Transverse colon (tissue), 4 donors: ENCODE measurements around the gene GBE1. TPM values are rescaled to one million over a fixed set of nuclear protein-coding genes. Genes with fewer than 3 reads are reported as not detected.

Source experiments
- DNase-seq: peaks from one replicate; pipeline ENCODE4 v3.0.0-alpha.2; 2019
- H3K27ac ChIP-seq, 4 donors: fragments of 200-600 bp; sonication (generic); 2 replicates each; pipeline ENCODE4 v1.5.1; 2016 to 2018; ENCODE audit warnings: inconsistent platforms in 4 of 4
- H3K27me3 ChIP-seq: fragments of 200-600 bp; sonication (generic); 2 replicates; pipeline ENCODE4 v1.5.1; 2017; ENCODE audit warnings: inconsistent platforms
- H3K36me3 ChIP-seq, 4 donors: fragments of 200-600 bp; sonication (generic); 2 replicates each; pipeline ENCODE4 v1.5.1; 2017 to 2019; ENCODE audit warnings: inconsistent platforms in 4 of 4
- H3K4me1 ChIP-seq, 4 donors: fragments of 200-600 bp; sonication (generic); 2 replicates each; pipeline ENCODE4 v1.5.1; 2017 to 2020; ENCODE audit warnings: inconsistent platforms in 4 of 4
- H3K4me3 ChIP-seq, 4 donors: fragments of 200-600 bp; sonication (generic); 1 replicate in 1 of 4; 2 replicates in 3 of 4; pipeline versions ENCODE4 v1.5.1 to v1.6.1; 2017 to 2019; ENCODE audit warnings: inconsistent platforms in 4 of 4
- H3K9me3 ChIP-seq, 2 donors: fragments of 200-600 bp; sonication (generic); 2 replicates each; pipeline ENCODE4 v1.5.1; 2017 to 2019; ENCODE audit warnings: inconsistent platforms in 2 of 2
- CTCF ChIP-seq, 5 experiments: fragments of 200-600 bp in 3 of 5; fragments of 450-650 bp in 2 of 5; sonication (generic) in 3 of 5; IDR thresholded peaks; 1 replicate in 2 of 5; 2 replicates in 3 of 5; pipeline ENCODE4 v1.5.1; 2016 to 2017; ENCODE audit warnings: antibody characterized with exemption in 5 of 5, inconsistent platforms in 3 of 5, mild to moderate bottlenecking in 2 of 5, moderate library complexity in 1 of 5
- EP300 ChIP-seq: sonication (generic); formaldehyde crosslinking; IDR thresholded peaks from one replicate; pipeline ENCODE4 v1.6.1; 2017; ENCODE audit warnings: antibody characterized with exemption, low read depth
- POLR2A ChIP-seq: fragments of 450-650 bp; IDR thresholded peaks from one replicate; pipeline ENCODE4 v1.6.1; 2016; ENCODE audit warnings: antibody characterized with exemption, mild to moderate bottlenecking, moderate library complexity
- POLR2AphosphoS5 ChIP-seq, 3 donors: sonication (generic); formaldehyde crosslinking; IDR thresholded peaks; one replicate each; pipeline ENCODE4 v1.6.1; 2016; ENCODE audit warnings: antibody characterized with exemption in 3 of 3
- WGBS, 2 donors: methylation state at CpG; one replicate each; pipeline ENCODE4 v1.1.5; 2018; ENCODE audit warnings: low coverage in 1 of 2; 5-methylcytosine and 5-hydroxymethylcytosine counted together
- in situ Hi-C, 4 donors: fragments of 200-750 bp; cut with MboI; loops; one replicate each; pipeline versions ENCODE4 v1.15.0 to v1.15.1; 2017; ENCODE audit warnings: low sequenced_read_pairs in 3 of 4, low pct_ligation_motif_present in 1 of 4, low pct_unique_long_range_greater_than_20kb in 1 of 4
- intact Hi-C: fragments of 100-400 bp; cut with DNase I; formaldehyde crosslinking; loops from one replicate; pipeline ENCODE4 v1.15.1; 2023; ENCODE audit warnings: low total_unique reads
- total RNA-seq, 4 donors: library from RNA; depleted of rRNA; stranded (reverse); fragments of >200 nt; gene quantifications; one replicate each; pipeline ENCODE4 v1.1.0, GENCODE V29; 2016

Gene GBE1
- total RNA-seq, 4 donors from 2014 or later: 3.0 to 24.3 (median 16.7) TPM

DNA sequence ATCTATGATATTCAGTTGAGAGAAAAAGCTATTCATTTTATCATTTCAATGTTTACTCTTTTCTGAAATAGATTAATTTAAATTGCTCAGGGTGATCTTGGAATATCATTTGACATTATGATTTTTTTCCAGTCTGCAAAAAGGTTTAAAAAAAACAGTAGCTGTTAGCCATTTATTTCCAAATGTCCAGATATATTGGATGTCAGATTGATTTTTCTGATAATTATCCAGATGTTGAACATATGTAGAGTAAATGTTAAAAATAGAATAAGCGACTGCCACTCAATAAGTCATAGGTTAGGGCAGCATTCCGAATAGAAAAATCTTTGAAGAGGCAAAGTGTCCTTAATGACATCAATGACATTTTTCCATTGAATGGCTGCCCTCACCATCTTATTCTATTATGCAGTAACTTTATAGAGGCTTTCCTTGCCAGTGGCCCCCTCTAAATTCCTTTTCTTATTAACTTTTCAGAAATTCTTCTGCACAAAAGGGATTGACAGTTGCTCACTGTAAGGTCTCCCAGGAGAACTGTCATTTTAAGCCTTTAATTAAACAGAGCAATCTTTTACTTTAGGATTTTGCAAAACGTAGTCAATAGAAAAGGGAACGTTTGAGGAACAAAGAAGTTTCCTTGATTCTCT, 316.5 kb downstream of the GBE1 start:
- H3K4me1 ChIP-seq: no peaks in the 10 kb centered on the region
- TF ChIP-seq POLR2A (no peak), POLR2AphosphoS5 (IDR thresholded peaks at IDR 0.05) (no peak), CTCF (IDR thresholded peaks at IDR 0.05) (no peak), EP300 (no peak)
- H3K27me3 ChIP-seq: no peaks in the 10 kb centered on the region
- in situ Hi-C loops: no loop called here
- H3K27ac ChIP-seq: no peak overlapping the region
- H3K4me3 ChIP-seq: no peak overlapping the region
- intact Hi-C loops: no loop called here
- DNase-seq: no peak
- 87% methylated on average over 4 of the region's 4 CpGs for WGBS, 2 donors
- H3K9me3 ChIP-seq: no peaks in the 10 kb centered on the region
- H3K36me3 ChIP-seq: no peaks in the 10 kb centered on the region

- in situ Hi-C loops: no loop called here
- Histone ChIP-seq H3K36me3 (no peaks in the 10 kb centered on the region), H3K27ac (no peak overlapping the region), H3K4me3 (no peak overlapping the region), H3K27me3 (no peaks in the 10 kb centered on the region), H3K4me1 (no peaks in the 10 kb centered on the region), H3K9me3 (no peaks in the 10 kb centered on the region)
- TF ChIP-seq CTCF (IDR thresholded peaks at IDR 0.05) (no peak), POLR2AphosphoS5 (IDR thresholded peaks at IDR 0.05) (no peak), EP300 (no peak), POLR2A (no peak)
- intact Hi-C loops: no loop called here
- 67 to 89% methylated on average over 1 of the region's 1 CpG for WGBS, 2 donors
- DNase-seq: no peak
Measured at GRCh38 chr3:81443958-81444357, 317.5 kb downstream of the GBE1 start.

GRCh38 chr3:81443457-81443782, 318.0 kb downstream of the GBE1 start:
- intact Hi-C loops: no loop called here
- Histone ChIP-seq H3K27me3 (no peaks in the 10 kb centered on the region), H3K36me3 (no peaks in the 10 kb centered on the region), H3K9me3 (no peaks in the 10 kb centered on the region), H3K4me3 (no peak overlapping the region), H3K4me1 (no peaks in the 10 kb centered on the region), H3K27ac (no peak overlapping the region)
- TF ChIP-seq POLR2A (no peak), CTCF (IDR thresholded peaks at IDR 0.05) (no peak), EP300 (no peak), POLR2AphosphoS5 (IDR thresholded peaks at IDR 0.05) (no peak)
- DNase-seq: no peak
- in situ Hi-C loops: no loop called here
- 91 to 92% methylated on average over 3 of the region's 3 CpGs for WGBS, 2 donors

- Histone ChIP-seq H3K9me3 (no peaks in the 10 kb centered on the region), H3K27ac (no peak overlapping the region), H3K36me3 (no peaks in the 10 kb centered on the region), H3K27me3 (no peaks in the 10 kb centered on the region), H3K4me3 (no peak overlapping the region), H3K4me1 (no peaks in the 10 kb centered on the region)
- DNase-seq: no peak
- intact Hi-C loops: no loop called here
- TF ChIP-seq EP300 (no peak), POLR2AphosphoS5 (IDR thresholded peaks at IDR 0.05) (no peak), POLR2A (no peak), CTCF (IDR thresholded peaks at IDR 0.05) (no peak)
- 47 to 66% methylated on average over 5 to 9 of the region's 9 CpGs for WGBS, 2 donors
- in situ Hi-C loops: no loop called here
Measured at GRCh38 chr3:81442758-81443456, 318.5 kb downstream of the GBE1 start.
